Fibroblast of skin of back (primary cell): ENCODE data around the gene SLC6A4.
"Not testable (repeated sequence)": the region's sequence is repeated elsewhere in the genome, so short reads cannot be mapped to it uniquely, and the experiment has no call there.

Experiments
- DNase-seq: peaks from one replicate; pipeline ENCODE4 v3.0.0-alpha.2; 2013

SLC6A4 gene

DNA sequence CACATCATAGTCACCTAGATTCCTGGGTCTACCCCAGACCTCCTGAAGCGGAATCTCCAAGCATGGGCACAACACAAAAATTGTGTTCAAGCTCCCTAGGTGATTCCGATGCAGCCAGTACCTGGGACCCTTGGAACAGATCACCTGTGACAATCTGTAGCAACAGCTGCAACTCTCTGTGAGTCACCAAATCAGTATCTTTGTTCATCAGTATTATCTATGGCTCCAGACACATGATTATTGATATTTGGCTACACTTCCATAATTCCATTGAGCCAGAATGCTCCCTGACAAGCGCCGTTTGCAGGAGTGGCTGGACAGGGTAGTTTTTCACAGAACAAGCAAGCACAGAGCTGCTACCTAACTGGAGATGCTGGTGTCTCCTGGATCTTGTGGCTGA is 16.2 kb downstream of the SLC6A4 start:
- DNase-seq, result no peak

DNA sequence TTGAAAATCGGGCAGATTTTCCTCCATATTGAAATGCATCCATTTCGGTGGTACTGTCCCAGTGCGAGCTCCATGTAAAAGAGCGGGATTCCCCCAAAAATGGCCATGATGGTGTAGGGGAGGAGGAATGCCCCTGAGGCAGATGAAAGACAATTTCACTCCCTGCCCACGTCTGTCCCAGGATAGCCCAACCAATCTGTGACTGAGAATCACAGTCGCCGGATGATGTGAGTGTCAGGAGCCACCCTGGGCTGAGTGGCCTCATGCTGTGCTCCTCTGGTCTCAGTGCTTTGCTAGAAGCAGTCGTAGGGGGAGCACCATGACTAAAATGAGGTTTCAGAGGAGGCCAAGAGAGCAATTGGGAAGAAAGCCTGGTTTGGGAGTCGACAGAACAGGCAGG is 16.7 kb downstream of the SLC6A4 start:
- no peak for DNase-seq

GRCh38 chr17:30217746-30218245 is 17.7 kb downstream of the SLC6A4 start:
- no peak for DNase-seq

DNA sequence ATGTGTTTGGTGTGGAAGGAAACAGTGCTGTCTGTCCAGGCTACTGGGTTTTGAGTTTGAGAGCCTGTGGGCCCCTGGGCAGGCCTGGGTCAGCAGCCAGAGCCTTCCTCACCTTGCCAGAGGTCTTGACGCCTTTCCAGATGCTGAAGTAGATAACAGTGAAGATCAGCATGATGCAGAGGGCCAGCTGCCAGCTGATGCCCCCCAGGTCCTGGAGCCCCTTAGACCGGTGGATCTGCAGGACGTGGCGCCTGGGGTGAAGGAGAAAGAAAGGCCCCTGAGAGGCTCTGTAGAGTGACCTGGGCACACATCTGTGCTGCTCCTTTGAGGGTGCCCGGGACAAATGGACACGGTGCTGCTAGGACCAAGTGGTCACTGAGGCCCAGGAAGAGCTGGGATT is 18.4 kb downstream of the SLC6A4 start:
- no peak for DNase-seq

DNA sequence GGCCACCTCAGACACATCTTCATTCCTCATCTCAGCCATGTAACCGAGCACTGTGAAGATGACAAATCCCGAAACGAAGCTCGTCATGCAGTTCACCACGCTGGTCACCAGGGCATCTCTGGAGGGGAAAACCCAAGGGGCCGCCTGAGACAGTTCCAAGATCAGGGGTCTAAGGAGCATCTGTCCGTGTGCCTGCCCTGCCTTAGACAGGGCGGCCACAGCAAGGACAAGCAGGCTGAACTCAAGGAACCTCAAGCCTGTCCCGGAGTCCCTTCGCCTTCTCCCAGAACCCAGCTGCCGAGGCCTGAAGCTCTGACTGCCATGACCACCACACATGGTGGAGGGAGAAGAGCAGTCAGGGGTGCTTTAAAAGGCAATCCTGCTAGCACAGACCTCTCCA is 22.7 kb downstream of the SLC6A4 start:
- DNase-seq, result no peak

DNA sequence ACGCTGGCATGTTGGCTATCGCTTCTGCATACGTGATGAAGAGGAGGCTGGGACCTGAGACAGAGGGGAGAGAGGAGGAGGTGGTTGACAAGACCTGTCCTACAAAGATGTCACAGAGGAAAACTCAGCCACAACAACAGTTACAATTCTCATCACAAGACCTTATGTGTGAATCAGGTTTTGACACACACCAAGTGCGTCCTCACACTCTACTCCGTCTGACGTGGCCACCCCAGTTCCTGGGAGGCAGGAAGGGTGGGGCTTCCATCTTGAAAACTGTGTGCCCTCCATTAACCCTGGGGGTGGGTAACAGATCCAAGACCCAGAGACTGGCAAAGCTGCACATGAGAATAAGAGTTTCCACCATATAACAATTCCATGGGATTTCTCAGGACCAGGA is 24.1 kb downstream of the SLC6A4 start:
- DNase-seq, result no peak

DNA sequence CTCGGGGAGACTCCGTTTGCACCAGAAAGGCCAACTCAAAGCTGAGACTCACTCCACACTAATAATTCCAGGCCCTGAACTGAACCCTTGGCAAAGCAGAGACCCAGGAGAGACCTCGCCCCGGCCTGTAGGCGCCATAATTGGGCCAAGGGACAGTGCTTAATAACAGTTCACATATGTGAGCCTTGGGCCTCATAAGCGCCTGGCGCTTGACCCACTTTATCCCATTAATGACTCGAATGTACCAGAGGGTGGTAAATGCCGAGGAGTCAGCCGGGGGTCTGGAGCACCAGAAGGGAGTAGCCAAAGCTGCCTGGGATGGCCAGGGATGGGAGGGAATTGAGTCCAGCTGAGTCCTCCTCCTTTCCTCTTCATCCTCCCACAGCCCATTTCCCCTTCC is 24.6 kb downstream of the SLC6A4 start:
- no peak for DNase-seq

DNA sequence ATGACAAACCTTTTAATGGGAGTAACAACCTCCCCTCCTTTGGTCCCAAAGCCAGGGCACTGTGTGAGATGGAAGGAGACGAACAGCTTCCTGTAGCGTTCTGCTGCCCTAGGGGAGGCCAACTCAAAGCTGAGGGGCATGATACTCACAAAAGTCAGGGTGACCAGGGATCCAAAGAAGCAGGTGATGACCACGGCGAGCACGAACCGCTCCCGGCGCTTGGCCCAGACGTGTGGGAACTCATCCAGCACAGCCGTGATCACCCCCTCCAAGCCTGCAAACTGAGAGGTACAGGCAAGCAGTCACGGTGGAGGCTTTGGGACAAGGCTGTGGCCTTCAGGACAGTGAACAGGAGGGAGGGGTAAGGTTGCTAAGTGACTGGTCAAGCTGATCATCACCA is 25.1 kb downstream of the SLC6A4 start:
- DNase-seq, result no peak

- DNase-seq, result no peak
Observed at GRCh38 chr17:30209930-30210329, 25.6 kb downstream of the SLC6A4 start.

GRCh38 chr17:30208214-30208613 is 27.3 kb downstream of the SLC6A4 start:
- DNase-seq, result no peak

- DNase-seq, result no peak
Observed at GRCh38 chr17:30207655-30208054, 27.8 kb downstream of the SLC6A4 start.

- no peak for DNase-seq
Observed at GRCh38 chr17:30203471-30203981, 32.0 kb downstream of the SLC6A4 start.

- not testable (repeated sequence) for DNase-seq
Observed at GRCh38 chr17:30200656-30201055, 34.8 kb downstream of the SLC6A4 start.

- no peak for DNase-seq
Observed at GRCh38 chr17:30200106-30200505, 35.4 kb downstream of the SLC6A4 start.

DNA sequence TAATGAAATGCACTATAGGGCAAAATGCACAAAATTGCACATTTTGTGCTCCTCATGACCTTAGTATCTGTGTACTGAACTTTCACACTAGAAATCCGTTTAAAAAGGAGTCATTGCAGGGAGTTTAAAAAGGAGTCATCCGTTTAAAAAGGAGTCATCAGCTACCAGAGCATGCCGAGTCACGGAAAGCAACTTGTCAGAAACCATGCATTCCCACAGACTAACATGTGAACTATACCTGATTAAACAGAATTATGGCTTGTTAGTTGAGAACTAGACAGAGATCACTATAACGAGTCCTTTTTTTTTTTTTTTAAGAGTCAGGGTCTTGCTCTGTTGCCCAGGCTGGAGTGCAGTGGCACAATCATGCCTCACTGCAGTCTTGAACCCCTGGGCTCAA is 35.9 kb downstream of the SLC6A4 start:
- DNase-seq, result no peak

DNA sequence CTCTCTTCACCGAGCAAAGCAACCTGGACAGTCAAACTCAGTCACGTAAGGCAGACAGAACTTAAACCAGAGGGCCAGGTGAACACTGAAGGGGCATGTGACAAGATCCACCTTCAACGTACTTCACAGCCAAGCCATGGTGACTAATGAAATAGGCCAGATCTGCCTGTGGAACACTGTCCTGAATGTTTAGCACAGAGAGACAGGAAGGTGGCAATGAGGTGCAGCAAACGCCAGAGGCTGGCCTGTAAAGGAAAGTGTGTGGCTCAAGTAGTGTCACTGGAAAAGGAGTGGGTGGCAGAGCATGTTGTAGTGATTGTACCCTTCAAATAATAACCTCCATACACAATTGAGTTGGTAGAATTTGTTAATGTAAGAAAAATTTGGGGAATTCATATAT is 38.1 kb downstream of the SLC6A4 start:
- no peak for DNase-seq

DNA sequence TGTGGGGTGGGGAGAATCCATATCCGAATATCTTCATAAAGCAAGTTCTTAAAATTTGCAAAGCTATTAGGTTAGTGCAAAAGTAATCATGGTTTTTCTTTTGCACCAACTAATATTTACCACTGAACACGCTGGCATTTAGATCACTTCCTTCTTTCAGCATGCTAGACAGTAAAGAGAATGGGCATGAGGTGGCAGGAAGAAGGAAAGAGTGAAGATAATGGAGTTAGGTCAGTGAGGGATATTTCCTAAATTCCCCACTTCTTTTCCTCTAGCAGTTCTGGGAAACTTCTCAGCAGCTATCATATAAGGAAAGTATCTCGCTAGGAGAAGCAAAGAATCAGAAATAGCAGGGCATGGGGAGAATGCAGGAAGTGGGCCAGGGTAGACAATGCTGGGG is 39.0 kb downstream of the SLC6A4 start:
- DNase-seq, result no peak

- DNase-seq, result no peak
Observed at GRCh38 chr17:30191072-30191471, 44.4 kb downstream of the SLC6A4 start.

GRCh38 chr17:30188211-30188939 is 47.1 kb downstream of the SLC6A4 start:
- no peak for DNase-seq

DNA sequence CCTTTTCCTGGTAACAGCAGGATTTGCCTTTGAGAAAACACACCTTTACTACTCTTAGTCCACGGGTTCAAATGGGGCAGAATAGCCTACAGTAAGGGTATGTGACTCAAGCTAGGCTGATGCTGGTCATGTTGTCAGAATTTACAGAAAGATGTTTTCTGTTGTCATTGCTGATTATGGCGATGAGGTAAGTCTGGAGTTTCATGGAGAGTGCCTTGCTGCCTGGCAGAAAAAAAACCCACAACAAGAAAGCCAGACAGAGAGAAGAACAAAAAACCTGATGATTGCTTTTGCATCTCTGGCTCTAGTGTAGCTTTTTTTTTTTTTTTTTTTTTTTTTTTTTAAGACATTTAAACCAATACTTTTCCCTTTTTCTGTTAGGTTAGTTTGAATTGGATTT is 47.9 kb downstream of the SLC6A4 start:
- no peak for DNase-seq

- DNase-seq, result no peak
Observed at GRCh38 chr17:30186761-30187160, 48.7 kb downstream of the SLC6A4 start.

DNA sequence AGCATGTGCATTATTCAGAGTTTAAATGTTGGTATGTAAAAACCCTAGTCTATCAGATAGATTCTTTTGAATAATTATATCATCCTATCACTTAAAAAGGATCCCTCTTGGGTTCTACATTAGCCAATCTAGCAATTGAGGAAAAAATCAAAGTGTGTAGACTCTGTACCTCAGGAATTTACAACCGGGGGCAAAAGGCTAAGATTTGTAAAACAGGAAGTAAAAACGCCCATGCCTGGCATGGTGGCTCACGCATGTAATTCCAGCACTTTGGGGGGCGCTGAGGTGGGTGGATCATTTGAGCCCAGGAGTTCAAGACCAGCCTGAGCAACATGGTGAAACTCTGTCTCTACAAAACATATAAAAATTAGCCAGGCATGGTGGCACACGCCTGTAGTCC is 58.6 kb downstream of the SLC6A4 start:
- DNase-seq, result no peak

DNA sequence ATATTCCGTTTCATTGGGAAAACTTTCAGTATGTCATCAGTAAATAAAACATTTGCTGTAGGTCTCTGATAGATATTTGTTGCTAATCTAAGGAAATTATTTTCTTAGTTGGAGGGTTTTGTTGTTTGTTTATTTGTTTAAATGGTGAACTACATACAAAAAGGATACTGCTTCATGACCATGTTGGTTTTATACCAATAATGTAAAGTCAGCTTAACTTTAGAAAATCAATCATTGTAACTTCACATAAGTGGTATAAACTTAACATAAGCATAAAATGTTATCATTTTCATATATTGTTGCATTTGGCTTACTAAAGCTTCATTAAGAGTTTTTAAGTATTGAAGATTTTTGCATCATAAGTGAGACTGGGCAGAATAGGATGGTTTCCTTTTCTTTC is 60.9 kb downstream of the SLC6A4 start:
- DNase-seq, result no peak

GRCh38 chr17:30173649-30174048 is 61.8 kb downstream of the SLC6A4 start:
- no peak for DNase-seq

GRCh38 chr17:30172560-30172959 is 62.9 kb downstream of the SLC6A4 start:
- no peak for DNase-seq
